ENCODE data around the gene PPL. TPM values are rescaled to one million over a fixed set of nuclear protein-coding genes. Genes with fewer than 3 reads are reported as not detected.

The PPL gene
- total and polyA plus RNA-seq, 11 donors: 4.3 to 23.8 (median 7.8) TPM

DNA sequence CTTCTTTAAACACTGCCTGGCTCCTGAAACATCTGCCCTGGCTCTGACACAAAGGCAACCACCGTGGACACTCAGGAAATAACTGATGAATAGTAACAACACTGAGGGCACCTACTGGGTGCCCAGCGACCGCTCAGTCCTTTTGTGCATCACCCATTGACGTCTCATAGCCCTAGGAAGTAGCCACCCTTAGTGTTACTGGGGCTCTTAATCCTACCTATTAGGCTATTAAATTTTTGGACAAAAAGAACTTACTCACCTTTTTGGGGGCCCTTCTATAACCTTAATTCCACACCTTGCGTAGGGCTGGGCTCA lies 11.7 kb downstream of the PPL start:
- Histone ChIP-seq H3K9me3 (peaks cover 0 to 21% (median 10%) of the 10 kb centered on the region in 12 donors), H3K4me1 (peaks cover 0 to 7% (median 0%) of the 10 kb centered on the region in 12 donors), H3K36me3 (peaks cover 0 to 2% (median 0%) of the 10 kb centered on the region in 9 donors), H3K27ac (no peak overlapping the region), H3K4me3 (no peak overlapping the region), H3K27me3 (no peaks in the 10 kb centered on the region)
- TF ChIP-seq, protein P1, sequence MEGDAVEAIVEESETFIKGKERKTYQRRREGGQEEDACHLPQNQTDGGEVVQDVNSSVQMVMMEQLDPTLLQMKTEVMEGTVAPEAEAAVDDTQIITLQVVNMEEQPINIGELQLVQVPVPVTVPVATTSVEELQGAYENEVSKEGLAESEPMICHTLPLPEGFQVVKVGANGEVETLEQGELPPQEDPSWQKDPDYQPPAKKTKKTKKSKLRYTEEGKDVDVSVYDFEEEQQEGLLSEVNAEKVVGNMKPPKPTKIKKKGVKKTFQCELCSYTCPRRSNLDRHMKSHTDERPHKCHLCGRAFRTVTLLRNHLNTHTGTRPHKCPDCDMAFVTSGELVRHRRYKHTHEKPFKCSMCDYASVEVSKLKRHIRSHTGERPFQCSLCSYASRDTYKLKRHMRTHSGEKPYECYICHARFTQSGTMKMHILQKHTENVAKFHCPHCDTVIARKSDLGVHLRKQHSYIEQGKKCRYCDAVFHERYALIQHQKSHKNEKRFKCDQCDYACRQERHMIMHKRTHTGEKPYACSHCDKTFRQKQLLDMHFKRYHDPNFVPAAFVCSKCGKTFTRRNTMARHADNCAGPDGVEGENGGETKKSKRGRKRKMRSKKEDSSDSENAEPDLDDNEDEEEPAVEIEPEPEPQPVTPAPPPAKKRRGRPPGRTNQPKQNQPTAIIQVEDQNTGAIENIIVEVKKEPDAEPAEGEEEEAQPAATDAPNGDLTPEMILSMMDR (IDR thresholded peaks at IDR 0.05): no peak
- no peak for TF ChIP-seq POLR2A (IDR thresholded peaks at IDR 0.05)
- DNase-seq (no peak), ATAC-seq (peak in 1 of 4 donors; percentile 18)
- WGBS, 4 donors: 74 to 78% (median 77%) methylated on average over 5 of the region's 5 CpGs
- intact Hi-C loops (cut with DNase I): no loop called here

DNA sequence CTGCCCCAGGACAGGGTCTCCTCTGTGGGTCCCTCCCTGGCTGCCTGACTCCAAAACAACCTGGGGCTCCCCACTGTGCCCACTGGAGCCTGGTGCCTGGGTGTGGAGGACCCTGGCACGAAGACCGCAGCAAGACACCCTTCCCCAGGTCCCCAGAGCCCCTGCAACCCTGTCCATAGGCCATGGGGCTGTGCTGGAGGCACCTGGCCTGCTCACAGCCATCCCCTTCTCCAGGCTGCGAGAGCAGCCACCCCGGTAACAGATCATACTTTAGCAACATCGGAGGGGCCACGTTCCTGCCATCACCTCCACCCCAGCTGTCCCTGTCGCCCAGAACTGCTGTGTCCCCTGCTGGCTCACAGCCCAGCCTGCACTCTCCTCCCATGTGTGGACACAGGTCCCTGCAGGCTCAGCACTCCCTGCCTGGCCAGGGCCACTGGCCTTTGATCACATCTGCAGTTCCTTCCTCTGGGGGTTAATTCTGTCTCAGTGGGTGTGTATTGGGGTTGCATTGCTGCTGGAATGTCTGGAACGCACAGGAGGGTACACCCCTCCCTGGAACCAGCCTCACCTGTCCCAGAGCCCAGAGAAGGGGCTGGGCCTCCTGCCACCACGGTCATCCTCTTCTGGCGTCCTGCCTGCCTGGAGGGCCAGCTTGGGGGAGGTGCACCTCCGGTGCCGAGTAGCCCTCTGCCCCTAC lies 12.2 kb downstream of the PPL start:
- Histone ChIP-seq H3K9me3 (peaks cover 0 to 21% (median 10%) of the 10 kb centered on the region in 12 donors), H3K27me3 (no peaks in the 10 kb centered on the region), H3K4me1 (peaks cover 0 to 7% (median 0%) of the 10 kb centered on the region in 12 donors), H3K36me3 (peaks cover 0 to 2% (median 0%) of the 10 kb centered on the region in 9 donors), H3K27ac (no peak overlapping the region), H3K4me3 (no peak overlapping the region)
- intact Hi-C loops (cut with DNase I): no loop called here
- WGBS, 4 donors: 35 to 43% (median 42%) methylated on average over 11 to 12 of the region's 12 CpGs
- peak in 3 of 4 donors; percentile 22 to 36 (median 34) for ATAC-seq
- no peak for TF ChIP-seq POLR2A (IDR thresholded peaks at IDR 0.05)
- TF ChIP-seq, protein P1 (IDR thresholded peaks at IDR 0.05): no peak
- no peak for DNase-seq

DNA sequence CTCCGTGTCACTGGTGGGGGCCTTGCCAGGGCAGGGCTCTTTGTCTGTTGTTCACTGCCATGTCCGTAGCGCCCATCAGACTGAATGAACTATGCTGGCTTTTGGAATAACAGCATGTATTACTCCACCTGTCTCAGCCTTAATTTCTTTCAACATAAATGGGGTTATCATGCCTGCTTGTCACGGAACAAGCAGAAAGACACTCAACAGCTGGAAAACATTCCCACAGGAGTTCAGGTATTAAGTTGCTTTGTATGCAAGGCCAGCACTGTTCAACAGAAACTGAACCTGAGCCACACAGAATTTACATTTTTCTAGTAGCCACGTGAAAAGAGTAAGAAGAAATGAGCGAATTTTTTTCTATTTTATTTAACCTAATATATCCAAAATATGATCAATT lies 13.1 kb downstream of the PPL start:
- no peak overlapping the region for H3K4me3 ChIP-seq
- no peak for TF ChIP-seq POLR2A (IDR thresholded peaks at IDR 0.05)
- no peak overlapping the region for H3K27ac ChIP-seq
- ATAC-seq (no peak), DNase-seq (no peak)
- 78 to 85% (median 79%) methylated on average over 6 of the region's 6 CpGs for WGBS, 4 donors
- H3K9me3 ChIP-seq: peaks cover 0 to 21% (median 10%) of the 10 kb centered on the region in 12 donors
- H3K36me3 ChIP-seq: peaks cover 0 to 2% (median 0%) of the 10 kb centered on the region in 9 donors
- H3K4me1 ChIP-seq: peaks cover 0 to 7% (median 0%) of the 10 kb centered on the region in 12 donors
- no peaks in the 10 kb centered on the region for H3K27me3 ChIP-seq
- intact Hi-C loops (cut with DNase I): no loop called here

DNA sequence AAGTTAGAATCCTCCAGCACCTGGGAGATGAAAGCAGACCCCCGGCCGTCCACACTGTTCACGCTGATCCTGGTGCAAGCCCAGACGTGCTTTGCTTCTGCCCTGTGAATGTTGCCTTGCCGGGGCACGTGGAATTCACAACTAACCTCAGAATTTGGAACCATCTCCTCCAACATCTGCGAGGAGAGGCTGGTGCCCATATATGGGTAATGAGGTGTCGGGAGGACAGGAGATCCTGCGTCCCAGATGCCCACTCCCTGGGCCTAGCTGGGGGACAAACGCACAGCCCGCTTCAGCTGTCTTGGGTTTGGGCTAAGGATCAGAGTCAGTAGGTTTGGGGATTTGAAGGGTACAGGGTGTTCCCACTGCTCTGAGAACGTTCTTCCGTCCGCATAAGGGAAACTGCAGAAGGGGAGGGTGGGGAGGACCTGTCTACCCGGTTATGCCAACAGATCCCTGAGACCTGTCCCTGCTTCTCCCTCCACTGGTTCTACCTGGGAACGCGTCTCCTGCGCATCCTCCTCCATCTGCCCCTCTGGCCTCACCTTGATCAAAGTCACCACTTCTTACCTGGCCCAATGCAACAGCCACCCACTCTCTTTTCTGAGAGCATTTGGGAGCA lies 14.1 kb downstream of the PPL start:
- Histone ChIP-seq H3K4me3 (no peak overlapping the region), H3K9me3 (peaks cover 0 to 20% (median 10%) of the 10 kb centered on the region in 12 donors), H3K27ac (no peak overlapping the region), H3K4me1 (peaks cover 0 to 7% (median 0%) of the 10 kb centered on the region in 12 donors), H3K27me3 (no peaks in the 10 kb centered on the region), H3K36me3 (peaks cover 0 to 2% (median 0%) of the 10 kb centered on the region in 9 donors)
- DNase-seq (no peak), ATAC-seq (no peak)
- no peak for TF ChIP-seq POLR2A (IDR thresholded peaks at IDR 0.05)
- WGBS, 4 donors: 75 to 82% (median 78%) methylated on average over 18 of the region's 18 CpGs
- intact Hi-C loops (cut with DNase I): no loop called here

DNA sequence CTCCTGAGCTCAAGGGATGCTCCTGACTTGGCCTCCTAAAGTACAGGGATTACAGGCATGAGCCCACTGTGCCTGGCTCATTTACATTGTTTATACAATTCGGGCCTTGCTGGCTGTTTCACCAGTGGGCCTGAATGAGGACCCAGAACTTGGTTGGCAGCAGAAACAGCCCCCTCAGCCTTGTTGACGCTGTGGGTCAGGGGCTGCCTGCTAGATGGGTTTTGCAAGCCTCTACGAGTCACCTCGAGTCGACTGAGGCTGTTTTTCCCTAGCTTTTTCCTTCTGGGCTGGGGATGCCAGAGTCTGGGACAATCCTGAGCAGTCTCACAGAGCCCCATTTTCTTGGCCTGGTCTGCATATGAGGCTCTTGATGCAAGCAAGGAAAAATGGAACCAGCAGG lies 16.1 kb downstream of the PPL start:
- no peak for TF ChIP-seq POLR2A (IDR thresholded peaks at IDR 0.05)
- TF ChIP-seq, protein P1 (IDR thresholded peaks at IDR 0.05): no peak
- Histone ChIP-seq H3K36me3 (no peaks in the 10 kb centered on the region), H3K9me3 (peaks cover 0 to under 1% (median 0%) of the 10 kb centered on the region in 12 donors), H3K4me3 (no peak overlapping the region), H3K27ac (no peak overlapping the region), H3K27me3 (no peaks in the 10 kb centered on the region), H3K4me1 (peaks cover 0 to 7% (median 0%) of the 10 kb centered on the region in 12 donors)
- intact Hi-C loops (cut with DNase I): no loop called here
- ATAC-seq: no peak
- 82 to 93% (median 88%) methylated on average over 5 of the region's 5 CpGs for WGBS, 4 donors
- no peak for DNase-seq

All from heart left ventricle (tissue), 16 donors.